Subcutaneous abdominal adipose tissue (tissue), 5 donors: Measurements from ENCODE around the gene JPH2.

Experiments
- H3K27ac ChIP-seq: one replicate; pipeline ENCODE4 v1.7.0; 2013; ENCODE audit warnings: low read depth, mild to moderate bottlenecking, inconsistent platforms, low read length, moderate library complexity
- H3K27me3 ChIP-seq, 5 donors: one replicate each; pipeline ENCODE4 v1.7.0; 2013; ENCODE audit warnings: low read length in 5 of 5, inconsistent platforms in 1 of 5; ENCODE audit not compliant: control insufficient read depth in 5 of 5, insufficient read depth in 4 of 5
- H3K36me3 ChIP-seq, 5 donors: one replicate each; pipeline ENCODE4 v1.7.0; 2013; ENCODE audit warnings: low read length in 5 of 5; ENCODE audit not compliant: control insufficient read depth in 5 of 5, insufficient read depth in 5 of 5
- H3K4me1 ChIP-seq, 5 donors: one replicate each; pipeline ENCODE4 v1.7.0; 2013; ENCODE audit warnings: low read length in 5 of 5, mild to moderate bottlenecking in 3 of 5, moderate library complexity in 1 of 5; ENCODE audit not compliant: control insufficient read depth in 5 of 5, insufficient read depth in 5 of 5
- H3K4me3 ChIP-seq, 5 donors: one replicate each; pipeline ENCODE4 v1.7.0; 2013; ENCODE audit warnings: low read length in 5 of 5, low read depth in 1 of 5
- H3K9ac ChIP-seq, 5 donors: one replicate each; pipeline ENCODE4 v1.7.0; 2013; ENCODE audit warnings: low read length in 5 of 5, mild to moderate bottlenecking in 4 of 5, moderate library complexity in 3 of 5
- H3K9me3 ChIP-seq, 5 donors: one replicate each; pipeline ENCODE4 v1.7.0; 2013; ENCODE audit warnings: low read length in 5 of 5; ENCODE audit not compliant: control insufficient read depth in 5 of 5
- donor health status: healthy.
- donor health status: healthy.
- donor health status: healthy.
- donor health status: healthy.
- donor health status: healthy.

The JPH2 gene

DNA sequence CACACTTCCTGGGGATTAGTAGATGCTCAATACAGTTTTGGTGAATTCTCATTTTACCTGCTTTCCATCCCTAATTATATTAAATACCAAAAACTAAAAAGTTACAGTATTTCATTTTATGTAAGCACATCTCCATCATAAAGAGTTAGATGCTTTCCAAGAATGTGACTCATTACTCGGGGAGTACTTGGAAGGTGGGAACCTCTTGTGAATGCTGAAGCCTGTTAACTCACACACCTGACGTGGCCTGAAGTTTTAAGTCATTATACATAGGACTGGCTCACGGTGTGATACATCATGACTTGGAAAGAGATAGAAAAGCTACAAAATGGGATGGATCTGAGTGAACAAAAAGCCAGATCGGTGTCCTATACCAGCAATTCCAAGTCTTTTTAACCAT, 25.8 kb upstream of the JPH2 start:
- Histone ChIP-seq H3K36me3 (peaks cover 0 to 7% (median 3%) of the 10 kb centered on the region in 5 donors), H3K4me3 (no peak overlapping the region), H3K9me3 (no peaks in the 10 kb centered on the region), H3K27ac (no peak overlapping the region), H3K27me3 (no peaks in the 10 kb centered on the region), H3K4me1 (peaks cover 0 to 35% (median 34%) of the 10 kb centered on the region in 5 donors), H3K9ac (peak overlapping the region in 1 of 5 donors; percentile 18)

DNA sequence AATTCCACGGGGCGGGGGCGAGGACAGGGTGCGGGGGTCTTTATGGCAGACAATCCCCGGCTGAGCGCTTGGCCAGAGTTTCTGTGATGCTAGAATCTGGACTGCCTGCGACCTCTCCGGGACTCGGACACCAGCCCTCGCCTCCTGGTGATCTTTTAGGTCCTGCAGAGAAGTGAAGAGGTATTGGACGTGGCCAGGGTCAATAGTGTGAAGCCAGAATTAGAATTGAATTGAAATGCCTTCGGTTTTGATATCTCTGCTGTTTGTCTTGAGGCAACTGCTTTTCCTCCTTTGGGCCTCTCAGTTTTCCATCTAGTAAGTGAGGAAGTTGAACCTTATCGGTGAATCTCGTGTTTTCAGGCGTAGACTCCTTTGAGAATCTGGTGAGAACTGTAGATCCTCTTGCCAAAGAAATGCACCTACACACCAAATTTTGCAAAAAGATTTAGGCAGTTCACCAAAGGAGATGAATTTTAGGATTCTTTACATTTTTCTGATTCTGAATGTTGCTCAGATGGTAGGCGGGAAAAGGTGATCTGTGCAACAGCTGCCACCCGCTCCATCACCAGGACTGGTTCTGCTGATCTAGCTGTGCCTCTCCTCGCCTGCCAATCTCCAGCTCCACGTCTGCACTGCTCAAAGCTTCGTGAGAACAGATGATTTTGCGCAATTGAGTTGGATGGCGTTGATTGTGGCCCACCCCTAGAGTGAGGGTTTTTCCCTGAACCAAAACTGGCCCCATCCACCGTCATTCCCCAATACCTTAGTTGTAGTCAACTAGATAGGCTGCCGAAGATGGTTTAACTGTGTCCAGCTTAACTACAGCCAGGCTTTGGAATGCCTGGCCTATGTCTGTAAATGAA, 24.4 kb upstream of the JPH2 start:
- Histone ChIP-seq H3K27ac (peak overlapping the region; percentile 96), H3K4me3 (peak overlapping the region; percentile 87 to 98 (median 90)), H3K9me3 (no peaks in the 10 kb centered on the region), H3K36me3 (peaks cover under 1 to 5% (median 2%) of the 10 kb centered on the region in 5 donors), H3K9ac (peak overlapping the region; percentile 69 to 87 (median 85)), H3K4me1 (peaks cover 0 to 41% (median 40%) of the 10 kb centered on the region in 5 donors), H3K27me3 (no peaks in the 10 kb centered on the region)

- Histone ChIP-seq H3K9me3 (no peaks in the 10 kb centered on the region), H3K36me3 (peaks cover 0 to 6% (median 3%) of the 10 kb centered on the region in 5 donors), H3K4me3 (peak within 1 kb of the TSS; percentile 87 to 98 (median 90)), H3K27me3 (no peaks in the 10 kb centered on the region), H3K9ac (peak within 1 kb of the TSS; percentile 69 to 99 (median 99)), H3K27ac (peak within 1 kb of the TSS; percentile 96), H3K4me1 (peaks cover 0 to 45% (median 40%) of the 10 kb centered on the region in 5 donors)
These were observed 23.6 kb upstream of the JPH2 start, which contains the start of gene OSER1 for GRCh38 chr20:44210406-44211176. Gene OSER1, minus strand, starts transcription at chr20:44210771. Its CDS starts 3,814 bp downstream, at chr20:44206957.

DNA sequence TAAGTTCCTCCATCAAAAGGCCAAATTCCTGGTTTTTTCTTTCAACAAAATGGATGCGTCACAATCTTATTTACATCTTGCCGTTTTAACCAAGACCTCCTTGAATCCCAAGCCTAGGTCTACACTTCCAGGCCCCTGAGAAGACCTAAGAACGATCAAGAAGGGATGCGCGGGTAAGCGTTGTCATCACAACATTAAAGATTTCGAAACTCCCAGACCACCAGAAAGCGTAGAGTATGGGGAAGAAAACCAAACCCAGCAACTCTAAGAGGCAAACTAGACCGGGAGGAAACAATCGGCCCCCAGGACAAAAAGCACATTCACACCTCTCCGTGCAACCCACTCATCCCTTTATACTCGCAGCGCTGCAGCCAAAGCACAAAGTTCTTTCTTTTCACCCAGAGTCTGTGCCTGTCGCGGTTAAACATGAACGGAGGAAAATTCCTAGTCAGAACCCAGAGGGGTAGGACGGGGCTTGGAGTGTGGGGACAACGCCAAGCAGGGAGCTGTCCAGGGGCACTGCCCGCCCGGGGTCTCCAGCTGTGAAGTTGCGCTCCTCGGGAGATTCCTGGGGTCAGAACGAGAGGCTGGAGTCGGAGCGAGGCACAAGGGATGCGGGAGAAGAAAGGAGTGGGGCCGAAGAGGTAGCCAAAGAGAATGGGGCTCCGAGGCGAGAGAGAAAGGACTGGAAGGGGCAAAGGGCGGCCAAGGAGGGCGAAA, 22.9 kb upstream of the JPH2 start:
- H3K27ac ChIP-seq, result peak overlapping the region; percentile 96
- no peaks in the 10 kb centered on the region for H3K9me3 ChIP-seq
- H3K27me3 ChIP-seq, result no peaks in the 10 kb centered on the region
- H3K4me3 ChIP-seq, result peak overlapping the region; percentile 82 to 98 (median 89)
- peaks cover 0 to 45% (median 40%) of the 10 kb centered on the region in 5 donors for H3K4me1 ChIP-seq
- H3K36me3 ChIP-seq, result peaks cover 4 to 9% (median 6%) of the 10 kb centered on the region in 5 donors
- peak overlapping the region; percentile 57 to 99 (median 99) for H3K9ac ChIP-seq

- peak overlapping the region; percentile 96 for H3K27ac ChIP-seq
- peak overlapping the region in 4 of 5 donors; percentile 98 to 99 (median 99) for H3K9ac ChIP-seq
- H3K4me3 ChIP-seq, result peak overlapping the region; percentile 82 to 98 (median 89)
- H3K9me3 ChIP-seq, result no peaks in the 10 kb centered on the region
- H3K36me3 ChIP-seq, result peaks cover 4 to 14% (median 11%) of the 10 kb centered on the region in 5 donors
- peaks cover 0 to 55% (median 43%) of the 10 kb centered on the region in 5 donors for H3K4me1 ChIP-seq
- no peaks in the 10 kb centered on the region for H3K27me3 ChIP-seq
These were observed 21.8 kb upstream of the JPH2 start for GRCh38 chr20:44208770-44209169.

DNA sequence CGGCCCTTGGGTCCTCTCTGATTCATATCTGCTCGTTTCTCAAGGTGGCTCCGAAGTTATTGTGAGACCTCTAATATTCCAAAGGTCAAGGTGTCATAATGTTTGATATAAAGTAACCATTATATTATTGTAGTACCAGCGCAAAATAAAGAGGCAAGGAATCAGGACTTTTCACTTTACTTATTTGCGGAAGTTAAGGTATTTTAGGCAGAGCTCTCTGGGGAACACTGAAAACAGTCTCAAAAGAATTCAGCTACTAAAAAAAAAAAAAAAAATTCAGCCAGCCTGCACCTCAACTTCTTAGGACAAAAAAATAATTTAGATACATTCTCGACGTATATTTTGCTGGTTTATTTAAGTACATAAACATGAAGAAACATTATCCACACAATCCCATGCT, 21.2 kb upstream of the JPH2 start:
- Histone ChIP-seq H3K4me3 (peak overlapping the region in 3 of 5 donors; percentile 9 to 98 (median 89)), H3K27ac (peak overlapping the region; percentile 96), H3K36me3 (peaks cover 4 to 14% (median 11%) of the 10 kb centered on the region in 5 donors), H3K27me3 (no peaks in the 10 kb centered on the region), H3K9me3 (no peaks in the 10 kb centered on the region), H3K4me1 (peaks cover 0 to 61% (median 45%) of the 10 kb centered on the region in 5 donors), H3K9ac (peak overlapping the region in 3 of 5 donors; percentile 10 to 99 (median 26))

GRCh38 chr20:44207126-44207723, 20.2 kb upstream of the JPH2 start:
- no peaks in the 10 kb centered on the region for H3K9me3 ChIP-seq
- H3K36me3 ChIP-seq, result peaks cover 8 to 20% (median 17%) of the 10 kb centered on the region in 5 donors
- H3K4me1 ChIP-seq, result peaks cover 0 to 62% (median 46%) of the 10 kb centered on the region in 5 donors
- H3K4me3 ChIP-seq, result no peak overlapping the region
- H3K27ac ChIP-seq, result peak overlapping the region; percentile 61
- peak overlapping the region in 1 of 5 donors; percentile 58 for H3K9ac ChIP-seq
- H3K27me3 ChIP-seq, result no peaks in the 10 kb centered on the region

DNA sequence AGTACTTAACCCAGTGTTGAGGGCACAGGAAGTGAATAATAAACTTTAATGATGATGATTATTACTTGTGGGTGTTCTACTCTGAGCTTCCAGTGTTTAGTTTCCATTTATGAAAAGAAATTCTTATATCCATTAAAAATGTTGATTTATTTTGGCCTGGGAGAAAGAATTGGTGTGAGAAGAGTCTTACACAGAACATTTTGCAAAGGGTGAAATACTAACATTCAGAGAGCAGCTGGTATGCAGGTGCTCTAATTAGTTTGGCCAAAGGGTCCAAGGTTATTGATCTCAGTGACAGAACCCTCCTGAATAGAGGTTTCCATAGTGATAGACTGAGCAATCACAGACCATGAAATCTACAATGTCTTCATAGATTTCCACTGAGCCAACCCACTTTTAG, 19.1 kb upstream of the JPH2 start:
- Histone ChIP-seq H3K9me3 (no peaks in the 10 kb centered on the region), H3K4me1 (peaks cover 0 to 52% (median 36%) of the 10 kb centered on the region in 5 donors), H3K36me3 (peaks cover 15 to 31% (median 23%) of the 10 kb centered on the region in 5 donors), H3K9ac (no peak overlapping the region), H3K4me3 (no peak overlapping the region), H3K27ac (no peak overlapping the region), H3K27me3 (no peaks in the 10 kb centered on the region)

GRCh38 chr20:44204832-44205215, 17.8 kb upstream of the JPH2 start:
- peak overlapping the region in 1 of 5 donors; percentile 53 for H3K9ac ChIP-seq
- H3K27me3 ChIP-seq, result no peaks in the 10 kb centered on the region
- peaks cover 0 to 56% (median 37%) of the 10 kb centered on the region in 5 donors for H3K4me1 ChIP-seq
- H3K36me3 ChIP-seq, result peaks cover 21 to 43% (median 30%) of the 10 kb centered on the region in 5 donors
- no peaks in the 10 kb centered on the region for H3K9me3 ChIP-seq
- peak overlapping the region; percentile 61 for H3K27ac ChIP-seq
- no peak overlapping the region for H3K4me3 ChIP-seq
